GM18517 (cell line): ENCODE measurements around the gene DESI2.
"Not testable (repeated sequence)": the region's sequence is repeated elsewhere in the genome, so short reads cannot be mapped to it uniquely, and the experiment has no call there.

ENCODE experiments used
- ATAC-seq: cut with Tn5 transposase; IDR thresholded peaks from one replicate; pipeline ENCODE4 v1.9.1; 2021; ENCODE audit warnings: mild to moderate bottlenecking, moderate library complexity; ENCODE audit not compliant: unreplicated experiment

DESI2 gene

GRCh38 chr1:244704107-244704506 lies 51.2 kb downstream of the DESI2 start:
- no peak for ATAC-seq

- no peak for ATAC-seq
Observed at GRCh38 chr1:244705261-244706234, 52.6 kb downstream of the DESI2 start.

- no peak for ATAC-seq
Observed at GRCh38 chr1:244709076-244709475, 56.1 kb downstream of the DESI2 start.

GRCh38 chr1:244709476-244710368 lies 56.8 kb downstream of the DESI2 start:
- no peak for ATAC-seq

- no peak for ATAC-seq
Observed at GRCh38 chr1:244710474-244711062, 57.6 kb downstream of the DESI2 start.

GRCh38 chr1:244712669-244713068 lies 59.7 kb downstream of the DESI2 start:
- no peak for ATAC-seq

GRCh38 chr1:244713332-244713731 lies 60.4 kb downstream of the DESI2 start:
- ATAC-seq = no peak

- ATAC-seq = no peak
Observed at GRCh38 chr1:244727871-244728474, 75.0 kb downstream of the DESI2 start.

- ATAC-seq = no peak
Observed at GRCh38 chr1:244730153-244730933, 77.4 kb downstream of the DESI2 start.

- ATAC-seq = no peak
Observed at GRCh38 chr1:244730934-244731434, 78.1 kb downstream of the DESI2 start.

GRCh38 chr1:244731651-244732050 lies 78.7 kb downstream of the DESI2 start:
- ATAC-seq = no peak

- ATAC-seq = no peak
Observed at GRCh38 chr1:244732851-244733450, 80.0 kb downstream of the DESI2 start.

GRCh38 chr1:244735404-244735803 lies 82.5 kb downstream of the DESI2 start:
- ATAC-seq = no peak

- ATAC-seq = no peak
Observed at GRCh38 chr1:244735876-244736561, 83.1 kb downstream of the DESI2 start.

GRCh38 chr1:244739140-244739539 lies 86.2 kb downstream of the DESI2 start:
- ATAC-seq = not testable (repeated sequence)

GRCh38 chr1:244740027-244740617 lies 87.2 kb downstream of the DESI2 start:
- not testable (repeated sequence) for ATAC-seq

GRCh38 chr1:244741692-244742091 lies 88.8 kb downstream of the DESI2 start:
- no peak for ATAC-seq

- no peak for ATAC-seq
Observed at GRCh38 chr1:244749230-244750016, 96.5 kb downstream of the DESI2 start.
